Endothelial cell (in vitro differentiated cells): Measurements from ENCODE around the gene MORF4L2. TPM values are rescaled to one million over a fixed set of nuclear protein-coding genes. Genes with fewer than 3 reads are reported as not detected.

Experiments
- DNase-seq: peaks from one replicate; pipeline ENCODE4 v3.0.0; 2021; ENCODE audit warnings: low spot score
- H3K27ac Mint-ChIP-seq: one replicate; pipeline ENCODE4 v1.8.0; 2021; ENCODE audit warnings: mixed read lengths, inconsistent platforms; ENCODE audit not compliant: unreplicated experiment
- H3K27me3 Mint-ChIP-seq: one replicate; pipeline ENCODE4 v1.8.0; 2021; ENCODE audit warnings: mild to moderate bottlenecking, moderate library complexity, mixed read lengths, inconsistent platforms; ENCODE audit not compliant: unreplicated experiment
- H3K36me3 Mint-ChIP-seq: one replicate; pipeline ENCODE4 v1.8.0; 2021; ENCODE audit warnings: mild to moderate bottlenecking, low read depth, mixed read lengths, inconsistent platforms; ENCODE audit not compliant: unreplicated experiment
- H3K4me1 Mint-ChIP-seq: one replicate; pipeline ENCODE4 v1.8.0; 2021; ENCODE audit warnings: mild to moderate bottlenecking, mixed read lengths, inconsistent platforms; ENCODE audit not compliant: unreplicated experiment
- H3K4me3 Mint-ChIP-seq: one replicate; pipeline ENCODE4 v1.8.0; 2021; ENCODE audit warnings: mild to moderate bottlenecking, mixed read lengths, inconsistent platforms; ENCODE audit not compliant: unreplicated experiment
- H3K9me3 Mint-ChIP-seq: one replicate; pipeline ENCODE4 v1.8.0; 2021; ENCODE audit warnings: mixed read lengths, inconsistent platforms; ENCODE audit not compliant: unreplicated experiment
- total RNA-seq: library from RNA; stranded (reverse); fragmentation: NEBNext Ultra II Directional; extraction: Animal tissue kit (Norgen Biotek cat#: 25700); gene quantifications from one replicate; pipeline ENCODE4 v1.2.1, GENCODE V29; 2021; ENCODE audit not compliant: unreplicated experiment
- TF ChIP-seq, protein P1 (sequence below): fragments of 200-600 bp; sonication (generic); IDR thresholded peaks from one replicate; pipeline ENCODE4 v1.5.0; 2021; ENCODE audit warnings: antibody characterized with exemption; ENCODE audit not compliant: unreplicated experiment

MORF4L2 gene
- total RNA-seq, 1 donor from 2014 or later: 362 TPM

- H3K4me1 Mint-ChIP-seq: no peaks in the 10 kb centered on the region
- no peaks in the 10 kb centered on the region for H3K27me3 Mint-ChIP-seq
- TF ChIP-seq, protein P1, sequence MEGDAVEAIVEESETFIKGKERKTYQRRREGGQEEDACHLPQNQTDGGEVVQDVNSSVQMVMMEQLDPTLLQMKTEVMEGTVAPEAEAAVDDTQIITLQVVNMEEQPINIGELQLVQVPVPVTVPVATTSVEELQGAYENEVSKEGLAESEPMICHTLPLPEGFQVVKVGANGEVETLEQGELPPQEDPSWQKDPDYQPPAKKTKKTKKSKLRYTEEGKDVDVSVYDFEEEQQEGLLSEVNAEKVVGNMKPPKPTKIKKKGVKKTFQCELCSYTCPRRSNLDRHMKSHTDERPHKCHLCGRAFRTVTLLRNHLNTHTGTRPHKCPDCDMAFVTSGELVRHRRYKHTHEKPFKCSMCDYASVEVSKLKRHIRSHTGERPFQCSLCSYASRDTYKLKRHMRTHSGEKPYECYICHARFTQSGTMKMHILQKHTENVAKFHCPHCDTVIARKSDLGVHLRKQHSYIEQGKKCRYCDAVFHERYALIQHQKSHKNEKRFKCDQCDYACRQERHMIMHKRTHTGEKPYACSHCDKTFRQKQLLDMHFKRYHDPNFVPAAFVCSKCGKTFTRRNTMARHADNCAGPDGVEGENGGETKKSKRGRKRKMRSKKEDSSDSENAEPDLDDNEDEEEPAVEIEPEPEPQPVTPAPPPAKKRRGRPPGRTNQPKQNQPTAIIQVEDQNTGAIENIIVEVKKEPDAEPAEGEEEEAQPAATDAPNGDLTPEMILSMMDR: no peak
- H3K4me3 Mint-ChIP-seq: no peak overlapping the region
- peaks cover 7% of the 10 kb centered on the region for H3K36me3 Mint-ChIP-seq
- DNase-seq: no peak
- no peak overlapping the region for H3K27ac Mint-ChIP-seq
- H3K9me3 Mint-ChIP-seq: no peaks in the 10 kb centered on the region
These were observed 1.1 kb downstream of the MORF4L2 start for GRCh38 chrX:103685396-103685795.

GRCh38 chrX:103681443-103681842 is 5.1 kb downstream of the MORF4L2 start:
- Mint-ChIP-seq H3K36me3 (peaks cover 18% of the 10 kb centered on the region), H3K27ac (no peak overlapping the region), H3K27me3 (no peaks in the 10 kb centered on the region), H3K9me3 (no peaks in the 10 kb centered on the region), H3K4me3 (no peak overlapping the region), H3K4me1 (peaks cover 3% of the 10 kb centered on the region)
- DNase-seq: no peak
- TF ChIP-seq, protein P1: no peak

- H3K4me1 Mint-ChIP-seq: peaks cover 3% of the 10 kb centered on the region
- no peaks in the 10 kb centered on the region for H3K9me3 Mint-ChIP-seq
- no peaks in the 10 kb centered on the region for H3K27me3 Mint-ChIP-seq
- peaks cover 12% of the 10 kb centered on the region for H3K36me3 Mint-ChIP-seq
- no peak for DNase-seq
- no peak overlapping the region for H3K4me3 Mint-ChIP-seq
- no peak overlapping the region for H3K27ac Mint-ChIP-seq
- TF ChIP-seq, protein P1: no peak
These were observed 8.1 kb downstream of the MORF4L2 start for GRCh38 chrX:103678199-103678993.

DNA sequence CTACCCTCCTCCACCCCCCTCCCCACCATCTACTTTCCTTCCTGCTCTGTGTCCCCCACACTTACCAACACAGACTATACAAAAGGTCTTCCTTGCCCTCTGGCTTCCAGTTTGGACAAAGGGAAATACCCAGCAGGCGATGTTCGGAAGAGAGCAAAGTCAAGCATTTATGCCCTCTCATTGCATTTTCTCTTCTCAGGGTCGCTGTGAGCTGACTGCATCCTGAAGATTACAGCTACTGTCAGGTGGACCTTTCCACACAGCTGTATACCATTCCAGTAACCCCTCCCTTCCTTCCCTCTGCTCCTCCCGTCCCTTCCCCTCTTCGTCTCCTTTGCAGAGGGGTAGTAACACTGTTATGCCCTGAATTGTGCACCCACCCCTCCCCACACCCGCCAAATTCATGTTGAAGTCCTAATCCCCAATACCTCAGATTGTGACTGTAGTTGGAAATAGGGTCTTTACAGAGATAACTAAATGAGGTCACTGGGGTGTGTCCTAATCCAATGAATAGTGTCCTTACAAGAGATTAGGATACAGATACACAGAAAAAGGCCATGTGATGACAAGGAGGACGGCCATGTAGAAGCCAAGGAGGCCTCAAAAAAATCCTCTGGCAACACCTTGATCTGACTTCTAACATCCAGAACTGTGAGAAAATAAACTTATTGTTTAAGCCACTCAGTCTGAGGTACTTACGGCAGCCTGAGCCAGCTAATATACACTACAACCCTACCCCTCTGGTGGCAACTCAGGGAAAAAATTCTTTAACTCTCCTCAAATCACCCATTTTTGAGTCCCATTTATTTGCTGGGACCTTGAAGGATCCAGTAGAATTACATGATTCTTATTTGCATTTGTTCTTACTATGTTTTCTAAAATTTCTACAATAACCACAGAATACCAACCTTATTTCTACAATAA is 11.7 kb downstream of the MORF4L2 start:
- no peak overlapping the region for H3K4me3 Mint-ChIP-seq
- peak overlapping the region; percentile 36 for H3K27ac Mint-ChIP-seq
- H3K36me3 Mint-ChIP-seq: peaks cover 12% of the 10 kb centered on the region
- TF ChIP-seq, protein P1: no peak
- H3K9me3 Mint-ChIP-seq: no peaks in the 10 kb centered on the region
- H3K4me1 Mint-ChIP-seq: peaks cover 3% of the 10 kb centered on the region
- DNase-seq: no peak
- H3K27me3 Mint-ChIP-seq: no peaks in the 10 kb centered on the region
